ENCODE results near the gene CLEC3A.
"Not testable (repeated sequence)": the region's sequence is repeated elsewhere in the genome, so short reads cannot be mapped to it uniquely, and the experiment has no call there.

Gene CLEC3A

GRCh38 chr16:78034530-78034929 lies 12.2 kb downstream of the CLEC3A start:
- no peak for DNase-seq

GRCh38 chr16:78035012-78035411 lies 12.7 kb downstream of the CLEC3A start:
- DNase-seq = no peak

GRCh38 chr16:78040396-78040795 lies 18.0 kb downstream of the CLEC3A start:
- DNase-seq = no peak

GRCh38 chr16:78045865-78046581 lies 23.7 kb downstream of the CLEC3A start:
- DNase-seq = peak; percentile 73

- no peak for DNase-seq
These were observed 26.0 kb downstream of the CLEC3A start for GRCh38 chr16:78048319-78048718.

GRCh38 chr16:78050734-78051400 lies 28.5 kb downstream of the CLEC3A start:
- DNase-seq = no peak

GRCh38 chr16:78057803-78058564 lies 35.6 kb downstream of the CLEC3A start:
- DNase-seq = no peak

- not testable (repeated sequence) for DNase-seq
These were observed 37.5 kb downstream of the CLEC3A start for GRCh38 chr16:78059806-78060205.

GRCh38 chr16:78060295-78060694 lies 37.9 kb downstream of the CLEC3A start:
- DNase-seq = no peak

- DNase-seq = no peak
These were observed 38.5 kb downstream of the CLEC3A start for GRCh38 chr16:78060809-78061208.

GRCh38 chr16:78065319-78065718 lies 43.0 kb downstream of the CLEC3A start:
- DNase-seq = no peak

- DNase-seq = no peak
These were observed 47.6 kb downstream of the CLEC3A start for GRCh38 chr16:78069913-78070312.

- no peak for DNase-seq
These were observed 49.9 kb downstream of the CLEC3A start for GRCh38 chr16:78072275-78072674.

- DNase-seq = no peak
These were observed 53.5 kb downstream of the CLEC3A start for GRCh38 chr16:78075800-78076199.

GRCh38 chr16:78081341-78081740 lies 59.0 kb downstream of the CLEC3A start:
- no peak for DNase-seq
